Endodermal cell (in vitro differentiated cells): ENCODE data around the gene MTIF2. TPM values are rescaled to one million over a fixed set of nuclear protein-coding genes. Genes with fewer than 3 reads are reported as not detected.
A peak's percentile ranks its signal among the peaks of the same experiment; 100 is the strongest.

ENCODE experiments used
- DNase-seq: peaks from one replicate; pipeline ENCODE4 v3.0.0-alpha.2; 2017
- H3K27ac ChIP-seq: 2 replicates; pipeline ENCODE4 v1.5.1; 2013; ENCODE audit warnings: mild to moderate bottlenecking, low read depth, low read length, moderate library complexity
- H3K27me3 ChIP-seq: 2 replicates; pipeline ENCODE4 v1.6.1; 2013; ENCODE audit warnings: mild to moderate bottlenecking, low read length, moderate library complexity; ENCODE audit not compliant: insufficient read depth, control insufficient read depth, poor library complexity, severe bottlenecking
- H3K36me3 ChIP-seq: 2 replicates; pipeline ENCODE4 v1.7.0; 2013; ENCODE audit warnings: mild to moderate bottlenecking, low read length, moderate library complexity; ENCODE audit not compliant: control insufficient read depth, insufficient read depth
- H3K4me1 ChIP-seq: one replicate; pipeline ENCODE4 v1.7.0; 2013; ENCODE audit warnings: low read length; ENCODE audit not compliant: control insufficient read depth, insufficient read depth
- H3K4me3 ChIP-seq: 2 replicates; pipeline ENCODE4 v1.5.1; 2013; ENCODE audit warnings: mild to moderate bottlenecking, low read length, moderate library complexity
- H3K9ac ChIP-seq: 2 replicates; pipeline ENCODE4 v1.6.1; 2013; ENCODE audit warnings: mild to moderate bottlenecking, low read length, moderate library complexity; ENCODE audit not compliant: poor library complexity, severe bottlenecking; ENCODE audit errors: extremely low read depth
- H3K9me3 ChIP-seq: 2 replicates; pipeline ENCODE4 v1.6.1; 2013; ENCODE audit warnings: mild to moderate bottlenecking, low read length, moderate library complexity; ENCODE audit not compliant: control insufficient read depth
- H3K27ac Mint-ChIP-seq: 2 replicates; pipeline ENCODE4 v1.8.0; 2020; ENCODE audit warnings: mixed read lengths
- H3K27me3 Mint-ChIP-seq: 2 replicates; pipeline ENCODE4 v1.8.0; 2021; ENCODE audit warnings: mild to moderate bottlenecking, mixed read lengths; ENCODE audit not compliant: insufficient read depth
- H3K36me3 Mint-ChIP-seq: 2 replicates; pipeline ENCODE4 v1.8.0; 2020; ENCODE audit warnings: low read depth, mixed read lengths
- H3K4me1 Mint-ChIP-seq: 2 replicates; pipeline ENCODE4 v1.8.0; 2020; ENCODE audit warnings: mixed read lengths
- H3K4me3 Mint-ChIP-seq: 2 replicates; pipeline ENCODE4 v1.8.0; 2020; ENCODE audit warnings: mild to moderate bottlenecking, moderate library complexity, mixed read lengths
- H3K9me3 Mint-ChIP-seq: 2 replicates; pipeline ENCODE4 v1.8.0; 2020; ENCODE audit warnings: mild to moderate bottlenecking, mixed read lengths
- CTCF ChIP-seq: fragments of 200-600 bp; sonication (generic); conservative IDR thresholded peaks from 2 replicates; pipeline ENCODE4 v1.5.0; 2021; ENCODE audit warnings: antibody characterized with exemption, mild to moderate bottlenecking
- WGBS, 2 experiments: methylation state at CpG; one replicate each; pipeline versions ENCODE4 v1.1.5 to v1.1.7; 2013; ENCODE audit warnings: missing lambda C conversion rate in 2 of 2, mixed read lengths in 1 of 2; ENCODE audit not compliant: insufficient coverage in 1 of 2, insufficient read length in 1 of 2; 5-methylcytosine and 5-hydroxymethylcytosine counted together
- long read RNA-seq, 4 experiments: library from polyadenylated mRNA in 2 of 4; library from RNA in 1 of 4; library from capped mRNA in 1 of 4; stranded (forward) in 3 of 4; unstranded in 1 of 4; transcript quantifications; one replicate each; pipeline ENCODE4 v2.0.0, GENCODE V29; 2020 to 2021; ENCODE audit warnings: inconsistent platforms in 1 of 4
- polyA plus RNA-seq, 2 experiments: library from polyadenylated mRNA; stranded (reverse); fragments of 50-300 nt; gene quantifications; one replicate each; pipeline ENCODE4 v1.2.3, GENCODE V29; 2013
- total RNA-seq, 2 donors: library from RNA; stranded (reverse); fragmentation: NEBNext Ultra II Directional in 1 of 2; extraction: Animal tissue kit (Norgen Biotek cat#: 25700) in 1 of 2; gene quantifications; 2 replicates in 1 of 2; 3 replicates in 1 of 2; pipeline ENCODE4 v1.2.1, GENCODE V29; 2021

The MTIF2 gene
- total RNA-seq, result 10 to 100 TPM; 30.7 to 35.3 TPM
- 27.2 TPM for polyA plus RNA-seq (2013, experiment 1 of 2)
- polyA plus RNA-seq (2013, experiment 2 of 2), result 24.5 TPM
- long read RNA-seq, experiment 1, transcript MTIF2-201 (16 exons, 2,528 nt), result major isoform, 6 of 14 reads
- long read RNA-seq, experiment 1, partial matches to known transcripts, result 8 of 14 reads
- long read RNA-seq, experiment 1, other reads (novel, unspliced or antisense), result 0 of 14 reads
- long read RNA-seq, experiment 2, transcript MTIF2-201 (16 exons, 2,528 nt), result major isoform, 23 of 44 reads
- long read RNA-seq, experiment 2, partial matches to known transcripts, result 3 of 44 reads
- long read RNA-seq, experiment 2, other reads (novel, unspliced or antisense), result 16 of 44 reads
- long read RNA-seq, experiment 3, transcript MTIF2-201 (16 exons, 2,528 nt), result major isoform, 17 of 105 reads
- long read RNA-seq, experiment 3, partial matches to known transcripts, result 66 of 105 reads
- long read RNA-seq, experiment 3, other reads (novel, unspliced or antisense), result 21 of 105 reads
- long read RNA-seq, experiment 4, transcript MTIF2-201 (16 exons, 2,528 nt), result major isoform, 25 of 62 reads
- long read RNA-seq, experiment 4, partial matches to known transcripts, result 16 of 62 reads
- long read RNA-seq, experiment 4, other reads (novel, unspliced or antisense), result 18 of 62 reads

GRCh38 chr2:55268907-55269644, at the start of gene MTIF2:
Gene MTIF2, minus strand, starts transcription at chr2:55269231. Its CDS starts 5,373 bp downstream, at chr2:55263858.
- Mint-ChIP-seq H3K27ac (peak within 1 kb of the TSS; percentile 96), H3K4me1 (peaks cover 1% of the 10 kb centered on the region), H3K4me3 (peak within 1 kb of the TSS; percentile 93), H3K27me3 (no peaks in the 10 kb centered on the region), H3K36me3 (peaks cover 14% of the 10 kb centered on the region), H3K9me3 (peaks cover 1% of the 10 kb centered on the region)
- no peak for TF ChIP-seq CTCF
- peak within 1 kb of the TSS; percentile 12 for H3K27ac ChIP-seq
- peak within 1 kb of the TSS; percentile 83 for H3K9ac ChIP-seq
- 0% methylated on average over 12 to 42 of the region's 43 CpGs for WGBS, 2 experiments
- H3K4me1 ChIP-seq, result no peaks in the 10 kb centered on the region
- no peaks in the 10 kb centered on the region for H3K9me3 ChIP-seq
- H3K36me3 ChIP-seq, result peaks cover 13% of the 10 kb centered on the region
- peak; percentile 98 for DNase-seq
- no peaks in the 10 kb centered on the region for H3K27me3 ChIP-seq
- H3K4me3 ChIP-seq, result peak within 1 kb of the TSS; percentile 94

DNA sequence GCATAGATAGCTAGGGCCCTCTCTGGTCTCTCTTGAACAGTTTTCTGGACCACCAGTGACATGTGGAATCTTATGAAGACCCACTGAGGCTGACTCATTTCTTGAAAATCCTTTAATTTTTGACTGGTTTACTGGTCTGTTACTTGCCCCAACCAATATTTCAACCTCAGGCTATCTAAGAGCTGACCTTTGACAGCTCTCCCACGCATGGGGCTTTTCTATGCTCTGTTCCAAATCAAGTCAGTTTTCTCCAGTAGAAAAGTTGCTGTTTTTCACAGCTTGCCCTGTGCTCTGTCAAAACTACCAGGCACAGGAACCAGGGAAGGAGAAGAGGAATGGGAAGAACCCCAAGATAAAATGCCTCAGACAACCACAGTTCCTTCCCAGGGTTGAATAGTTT, 46.0 kb upstream of the MTIF2 start:
- Mint-ChIP-seq H3K9me3 (no peaks in the 10 kb centered on the region), H3K36me3 (peaks cover 41% of the 10 kb centered on the region), H3K27ac (no peak overlapping the region), H3K27me3 (no peaks in the 10 kb centered on the region), H3K4me1 (no peaks in the 10 kb centered on the region), H3K4me3 (no peak overlapping the region)
- H3K27ac ChIP-seq, result no peak overlapping the region
- no peak for TF ChIP-seq CTCF
- no peaks in the 10 kb centered on the region for H3K9me3 ChIP-seq
- no peak overlapping the region for H3K4me3 ChIP-seq
- H3K4me1 ChIP-seq, result no peaks in the 10 kb centered on the region
- DNase-seq, result no peak
- no peak overlapping the region for H3K9ac ChIP-seq
- no peaks in the 10 kb centered on the region for H3K27me3 ChIP-seq
- WGBS, 2 experiments, result 93% methylated on average over 1 of the region's 1 CpG; no CpG with 5 or more reads in 1 of the 2 experiments
- peaks cover 82% of the 10 kb centered on the region for H3K36me3 ChIP-seq

GRCh38 chr2:55311444-55311870, 42.4 kb upstream of the MTIF2 start:
- Mint-ChIP-seq H3K9me3 (no peaks in the 10 kb centered on the region), H3K4me3 (no peak overlapping the region), H3K4me1 (no peaks in the 10 kb centered on the region), H3K27me3 (no peaks in the 10 kb centered on the region), H3K27ac (no peak overlapping the region), H3K36me3 (peaks cover 41% of the 10 kb centered on the region)
- Histone ChIP-seq H3K27ac (no peak overlapping the region), H3K4me1 (no peaks in the 10 kb centered on the region), H3K4me3 (no peak overlapping the region), H3K9ac (no peak overlapping the region), H3K36me3 (peaks cover 83% of the 10 kb centered on the region), H3K27me3 (no peaks in the 10 kb centered on the region), H3K9me3 (no peaks in the 10 kb centered on the region)
- 95 to 100% methylated on average over 1 of the region's 1 CpG for WGBS, 2 experiments
- DNase-seq, result no peak
- peak; percentile 36 for TF ChIP-seq CTCF
